NCI-H1436 treated with DMSO at 0.1 percent for 48 hours (cell line): ENCODE data around the gene LIF.
"Not testable (repeated sequence)": the region's sequence is repeated elsewhere in the genome, so short reads cannot be mapped to it uniquely, and the experiment has no call there.

Experiments used
- DNase-seq: peaks from one replicate; lab custom pipeline; 2025; lab: John Stamatoyannopoulos, UW

The LIF gene

DNA sequence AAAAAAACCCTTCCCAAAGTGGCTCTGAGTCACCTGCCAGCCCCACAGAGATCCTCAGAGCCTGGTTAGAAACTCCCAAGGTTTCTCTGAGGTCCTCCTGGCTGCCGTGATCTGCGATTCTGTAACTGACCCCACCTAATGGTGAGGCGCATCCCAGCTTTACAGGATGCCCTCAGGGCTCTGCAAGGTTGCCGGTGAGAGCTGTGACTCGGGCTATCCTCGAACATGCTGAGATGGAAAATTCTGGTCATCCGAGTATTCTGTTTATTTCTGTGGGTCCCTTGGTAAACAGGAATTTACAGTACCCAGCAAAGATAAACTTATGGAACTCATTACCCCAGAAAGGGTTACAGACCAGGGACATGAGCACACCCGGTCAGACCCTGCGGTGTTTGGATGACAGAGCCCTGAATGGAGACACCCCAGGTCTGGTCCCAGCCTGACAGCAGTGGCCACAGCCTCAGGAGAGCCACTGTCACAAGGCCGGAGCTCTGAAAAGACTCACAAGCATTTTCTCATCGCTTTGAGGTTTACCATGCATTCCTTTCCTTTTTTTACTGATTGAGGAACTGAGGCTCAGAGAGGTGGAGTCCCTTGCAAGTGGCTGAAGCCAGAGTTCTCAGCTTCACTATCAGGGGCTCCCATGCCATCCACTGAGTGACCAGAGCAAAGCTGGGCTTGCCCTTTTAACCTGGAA lies 22.2 kb downstream of the LIF start:
- DNase-seq, result no peak

- DNase-seq, result no peak
Observed at GRCh38 chr22:30223303-30223702, 23.3 kb downstream of the LIF start.

GRCh38 chr22:30222321-30222720 lies 24.2 kb downstream of the LIF start:
- DNase-seq, result no peak

- DNase-seq, result no peak
Observed at GRCh38 chr22:30221121-30221992, 25.2 kb downstream of the LIF start.

- no peak for DNase-seq
Observed at GRCh38 chr22:30220338-30221012, 26.1 kb downstream of the LIF start.

- DNase-seq, result no peak
Observed at GRCh38 chr22:30219668-30220278, 26.8 kb downstream of the LIF start.

- no peak for DNase-seq
Observed at GRCh38 chr22:30219049-30219654, 27.4 kb downstream of the LIF start.

- no peak for DNase-seq
Observed at GRCh38 chr22:30217698-30218560, 28.6 kb downstream of the LIF start.

DNA sequence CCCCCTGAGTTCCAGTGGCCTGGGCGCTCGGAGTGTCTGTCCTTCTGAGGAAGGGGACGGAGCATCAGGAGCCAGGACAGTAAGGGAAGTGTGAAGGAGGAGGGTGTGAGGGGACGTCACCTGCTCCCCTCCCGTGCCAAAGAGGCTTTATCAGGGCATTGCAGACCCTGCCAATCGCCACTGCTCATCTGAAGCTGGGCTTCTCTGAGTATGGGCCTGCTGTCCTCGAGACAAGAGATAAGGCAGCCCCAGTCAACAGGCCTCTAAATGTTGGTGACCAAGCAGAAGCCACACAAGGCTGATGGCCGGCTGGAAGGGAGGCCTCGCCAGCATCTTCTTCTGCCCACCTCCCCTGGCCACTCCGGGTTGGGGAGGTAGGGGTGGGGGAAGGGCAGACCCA lies 29.8 kb downstream of the LIF start:
- DNase-seq, result no peak

DNA sequence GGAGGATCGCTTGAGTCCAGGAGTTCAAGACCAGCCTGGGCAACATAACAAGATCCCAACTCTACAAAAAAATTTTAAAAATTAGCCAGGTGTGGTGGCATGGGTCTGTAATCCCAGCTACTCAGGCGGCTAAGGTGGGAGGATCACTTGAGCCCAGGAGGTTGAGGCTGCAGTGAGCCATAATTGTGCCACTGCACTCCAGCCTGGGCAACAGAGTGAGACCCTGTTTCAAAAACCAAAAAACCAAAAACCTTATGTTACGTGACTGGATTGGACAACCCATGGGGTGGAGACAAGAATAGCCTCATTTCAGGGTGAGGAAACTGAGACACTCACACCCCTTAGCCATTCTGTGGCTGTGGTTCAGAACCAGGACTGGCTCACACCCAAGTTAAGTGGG lies 30.3 kb downstream of the LIF start:
- DNase-seq, result not testable (repeated sequence)

GRCh38 chr22:30214703-30215407 lies 31.7 kb downstream of the LIF start:
- DNase-seq, result no peak

DNA sequence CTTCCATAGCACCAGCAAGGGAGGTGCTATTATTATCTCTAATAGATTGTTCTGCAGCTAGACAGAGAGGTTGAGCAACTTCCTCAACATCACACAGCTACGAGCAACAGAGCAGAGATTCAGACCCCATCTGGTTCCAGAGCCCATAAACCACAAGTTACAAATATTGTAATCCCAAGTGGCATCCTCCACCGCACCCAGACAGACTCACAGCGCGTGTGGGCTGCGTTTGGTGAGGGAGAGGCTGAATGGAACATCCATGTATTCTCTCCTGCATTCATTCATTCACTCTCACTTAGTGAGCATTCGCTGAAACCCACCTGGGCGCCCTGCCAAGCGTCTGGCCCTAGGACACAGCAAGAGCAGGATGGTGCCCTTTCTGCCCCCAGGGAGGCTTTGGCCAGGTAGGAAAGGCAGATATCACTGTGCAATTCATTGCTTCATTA lies 33.5 kb downstream of the LIF start:
- DNase-seq, result no peak

DNA sequence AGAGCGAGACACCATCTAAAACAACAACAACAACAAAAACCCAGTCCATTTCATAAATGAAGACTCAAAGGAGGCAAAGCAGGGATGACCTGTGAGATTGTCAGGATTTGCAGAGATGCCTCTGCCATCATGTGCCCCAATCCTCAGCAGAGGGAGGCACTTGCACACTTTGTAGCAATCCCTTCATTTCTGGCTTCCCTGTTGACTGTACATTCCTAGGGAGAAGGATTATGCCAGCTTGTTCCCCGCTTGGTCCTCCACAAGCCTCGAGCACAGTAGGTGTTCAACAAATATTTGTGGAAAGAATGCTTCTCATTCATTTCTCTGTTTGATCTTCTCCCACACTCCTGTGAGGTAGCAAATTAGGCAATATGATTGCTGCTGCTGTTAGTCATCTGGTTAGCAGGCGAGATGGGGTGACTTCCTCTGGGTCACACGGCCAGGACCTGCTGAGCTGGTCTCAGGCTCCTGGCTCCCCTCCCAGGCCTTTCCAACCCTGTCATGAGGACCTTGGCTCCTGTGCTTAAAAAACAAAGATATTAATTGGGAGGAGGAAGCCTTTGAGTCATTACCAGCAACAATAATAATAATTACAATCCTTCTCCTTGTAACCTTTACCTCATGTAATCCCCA lies 34.1 kb downstream of the LIF start:
- DNase-seq, result no peak

GRCh38 chr22:30211124-30211820 lies 35.3 kb downstream of the LIF start:
- DNase-seq, result no peak

DNA sequence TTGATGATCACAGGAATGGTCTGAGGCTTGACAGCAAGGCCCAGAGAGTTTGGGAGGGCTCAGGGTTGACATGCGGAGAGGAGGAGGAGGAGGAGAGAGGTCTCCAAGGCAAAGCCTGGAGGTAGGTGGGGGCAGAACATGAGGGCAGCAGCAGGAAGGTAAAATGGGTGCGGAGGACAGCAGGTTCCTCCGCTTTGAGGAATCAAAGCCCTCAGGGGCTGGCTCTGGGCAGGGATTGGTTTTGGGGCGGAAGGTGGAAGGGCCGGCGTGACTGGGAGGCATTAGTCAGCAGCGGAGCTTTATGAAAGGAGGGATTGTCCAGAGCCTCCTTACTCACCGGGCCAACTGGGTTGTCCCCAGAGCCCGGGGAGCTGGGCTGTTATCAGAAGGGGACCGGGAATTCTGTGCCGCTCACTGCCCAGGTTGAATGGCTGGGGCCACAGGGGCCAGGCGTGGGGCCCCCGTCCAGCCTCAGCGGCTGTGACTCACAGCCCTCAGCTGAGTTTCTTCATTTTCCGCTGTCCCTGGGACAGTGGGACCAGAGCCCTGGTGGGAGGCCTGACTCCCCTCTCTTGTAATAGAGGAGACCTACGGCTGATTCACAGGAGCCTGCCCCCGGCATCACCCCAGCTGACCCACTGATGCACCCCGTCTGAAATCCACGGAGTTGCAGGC lies 36.2 kb downstream of the LIF start:
- DNase-seq, result no peak

- no peak for DNase-seq
Observed at GRCh38 chr22:30209642-30210041, 36.9 kb downstream of the LIF start.

GRCh38 chr22:30208631-30209603 lies 37.6 kb downstream of the LIF start:
- no peak for DNase-seq
